ENCODE measurements around the gene FOXJ3.
A peak's percentile ranks its signal among the peaks of the same experiment; 100 is the strongest.

The FOXJ3 gene

GRCh38 chr1:42171679-42172266 is 163.3 kb downstream of the FOXJ3 start:
- no peaks in the 10 kb centered on the region for H3K9me3 Mint-ChIP-seq
- no peaks in the 10 kb centered on the region for H3K27me3 Mint-ChIP-seq
- DNase-seq (no peak), ATAC-seq (no peak)
- no peaks in the 10 kb centered on the region for H3K4me1 Mint-ChIP-seq
- peaks cover 1% of the 10 kb centered on the region for H3K36me3 Mint-ChIP-seq (ENCODE audit: low read depth)
- H3K27ac Mint-ChIP-seq = no peak overlapping the region
- H3K4me3 Mint-ChIP-seq = no peak overlapping the region

DNA sequence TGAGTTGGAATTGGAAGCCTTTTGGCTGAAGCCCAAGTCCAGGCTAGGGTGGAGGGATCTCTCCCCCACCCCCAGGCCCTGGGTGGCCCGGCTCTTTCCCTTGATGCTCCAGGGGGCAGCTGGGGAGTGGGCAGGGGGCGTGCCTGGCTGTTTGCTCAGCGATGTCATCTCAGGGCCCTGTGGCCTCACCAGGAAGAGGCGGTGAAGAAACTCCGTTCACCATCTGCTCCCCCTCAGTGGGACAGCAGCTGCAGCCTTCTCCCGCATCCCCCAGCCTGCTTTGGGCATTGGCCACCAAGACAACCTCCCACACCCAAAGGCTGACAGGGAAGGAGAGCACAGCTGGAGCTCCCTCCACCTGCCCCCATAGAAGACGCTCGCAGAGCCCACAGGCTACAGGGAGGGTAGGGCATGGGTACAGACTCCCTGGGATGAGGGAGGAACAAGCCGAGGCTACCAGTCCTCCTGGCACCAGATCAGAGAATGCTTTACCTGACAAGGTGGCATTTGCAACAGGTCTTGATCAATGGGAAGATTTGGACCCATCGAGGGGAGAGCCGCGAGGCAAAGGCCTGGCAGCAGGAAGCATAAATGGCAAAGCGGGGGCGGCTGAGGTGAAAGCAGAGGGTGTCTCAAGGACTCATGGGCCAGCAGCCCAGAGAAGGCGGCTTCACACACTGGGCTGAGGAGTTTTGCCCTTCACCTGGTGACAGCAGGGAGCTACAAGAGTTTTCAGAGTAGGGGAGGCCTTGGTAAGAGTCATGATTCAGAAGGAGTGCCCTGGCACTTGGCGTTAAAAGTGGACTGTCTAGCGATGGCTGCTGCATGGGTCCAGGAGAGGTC is 164.0 kb downstream of the FOXJ3 start:
- Mint-ChIP-seq H3K4me1 (no peaks in the 10 kb centered on the region), H3K27ac (no peak overlapping the region), H3K4me3 (no peak overlapping the region), H3K36me3 (ENCODE audit: low read depth) (no peaks in the 10 kb centered on the region), H3K27me3 (no peaks in the 10 kb centered on the region), H3K9me3 (no peaks in the 10 kb centered on the region)
- ATAC-seq (no peak), DNase-seq (no peak)

DNA sequence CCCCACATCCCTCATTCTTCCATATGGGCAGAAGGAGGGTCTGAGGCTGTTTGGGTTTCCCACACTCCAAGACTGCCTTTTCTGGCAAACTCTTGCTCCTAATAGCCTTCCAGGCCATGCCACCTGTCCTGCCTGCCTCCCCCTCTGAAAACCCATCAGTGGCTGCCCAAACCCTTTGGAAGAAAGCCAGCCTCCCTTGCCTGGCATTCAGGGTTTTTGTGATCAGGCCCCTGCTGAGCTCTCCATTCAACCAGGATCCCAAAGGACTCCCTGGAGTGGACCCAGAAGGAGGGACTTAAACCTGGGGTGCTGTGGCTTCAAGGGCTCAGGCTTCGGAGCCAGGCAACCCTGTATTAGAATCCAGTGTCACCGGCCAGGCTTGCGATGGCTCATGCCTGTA is 166.3 kb downstream of the FOXJ3 start:
- H3K4me3 Mint-ChIP-seq = no peak overlapping the region
- no peaks in the 10 kb centered on the region for H3K27me3 Mint-ChIP-seq
- H3K27ac Mint-ChIP-seq = no peak overlapping the region
- ATAC-seq (no peak), DNase-seq (no peak)
- H3K9me3 Mint-ChIP-seq = no peaks in the 10 kb centered on the region
- H3K4me1 Mint-ChIP-seq = no peaks in the 10 kb centered on the region
- H3K36me3 Mint-ChIP-seq (ENCODE audit: low read depth) = no peaks in the 10 kb centered on the region

GRCh38 chr1:42168391-42168670 is 166.7 kb downstream of the FOXJ3 start:
- Mint-ChIP-seq H3K4me1 (no peaks in the 10 kb centered on the region), H3K27ac (no peak overlapping the region), H3K9me3 (no peaks in the 10 kb centered on the region), H3K27me3 (no peaks in the 10 kb centered on the region), H3K4me3 (no peak overlapping the region), H3K36me3 (ENCODE audit: low read depth) (no peaks in the 10 kb centered on the region)
- ATAC-seq = no peak
- no peak for DNase-seq

DNA sequence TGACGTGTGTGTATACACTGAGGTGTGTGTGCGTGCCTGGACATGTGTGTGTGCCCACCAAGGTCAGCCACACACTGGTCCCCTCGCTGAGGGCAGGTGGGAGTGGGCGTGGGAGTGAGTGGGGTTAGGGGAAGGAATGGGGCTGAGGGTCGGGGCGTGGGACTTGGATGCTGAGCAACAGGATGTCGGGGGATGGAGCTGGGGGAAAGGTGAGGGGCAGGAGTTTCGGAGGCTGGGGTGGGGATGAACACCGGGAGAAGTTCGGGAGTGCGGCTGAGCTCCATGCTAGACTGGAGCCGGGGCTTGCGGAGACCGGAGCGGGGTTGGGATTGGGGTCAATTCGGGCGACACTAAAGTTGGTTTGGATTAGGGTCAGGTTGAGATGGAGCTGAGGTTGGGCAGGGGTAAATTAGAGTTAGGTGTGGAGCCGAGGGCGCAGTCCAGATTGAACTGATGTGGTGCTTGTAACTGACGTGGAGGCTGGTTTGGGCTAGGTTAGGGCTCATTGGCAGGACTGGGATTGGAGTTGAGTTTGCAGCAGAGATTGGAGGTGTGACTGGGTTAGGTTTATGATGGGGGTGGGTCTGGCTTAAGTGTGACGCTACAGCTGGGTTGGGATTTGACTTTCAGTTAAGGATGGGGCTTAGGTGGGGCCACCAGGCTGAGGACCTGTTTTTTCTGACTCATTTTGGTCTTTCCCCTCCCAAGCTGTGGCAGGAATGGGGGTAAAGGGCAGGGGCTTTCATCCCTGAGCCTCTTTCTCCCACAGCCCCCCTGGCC is 167.2 kb downstream of the FOXJ3 start:
- no peaks in the 10 kb centered on the region for H3K36me3 Mint-ChIP-seq (ENCODE audit: low read depth)
- DNase-seq (no peak), ATAC-seq (no peak)
- H3K9me3 Mint-ChIP-seq = no peaks in the 10 kb centered on the region
- H3K4me3 Mint-ChIP-seq = no peak overlapping the region
- no peaks in the 10 kb centered on the region for H3K27me3 Mint-ChIP-seq
- H3K4me1 Mint-ChIP-seq = no peaks in the 10 kb centered on the region
- no peak overlapping the region for H3K27ac Mint-ChIP-seq

GRCh38 chr1:42165511-42166210 is 169.4 kb downstream of the FOXJ3 start:
- Mint-ChIP-seq H3K9me3 (peaks cover 8% of the 10 kb centered on the region), H3K27ac (no peak overlapping the region), H3K4me1 (no peaks in the 10 kb centered on the region), H3K4me3 (no peak overlapping the region), H3K36me3 (ENCODE audit: low read depth) (no peaks in the 10 kb centered on the region), H3K27me3 (peaks cover 4% of the 10 kb centered on the region)
- no peak for ATAC-seq
- DNase-seq = no peak

GRCh38 chr1:42164551-42165420 is 170.2 kb downstream of the FOXJ3 start, which contains the start of gene GUCA2A:
TSS of gene GUCA2A (minus strand) at chr1:42164745. CDS start at chr1:42164712, 33 bp downstream.
- peaks cover 4% of the 10 kb centered on the region for H3K27me3 Mint-ChIP-seq
- no peak within 1 kb of the TSS for H3K4me3 Mint-ChIP-seq
- no peaks in the 10 kb centered on the region for H3K36me3 Mint-ChIP-seq (ENCODE audit: low read depth)
- no peak for ATAC-seq
- H3K27ac Mint-ChIP-seq = no peak within 1 kb of the TSS
- H3K4me1 Mint-ChIP-seq = no peaks in the 10 kb centered on the region
- no peak for DNase-seq
- H3K9me3 Mint-ChIP-seq = peaks cover 10% of the 10 kb centered on the region

- DNase-seq = no peak
- Mint-ChIP-seq H3K4me3 (no peak overlapping the region), H3K9me3 (peaks cover 10% of the 10 kb centered on the region), H3K36me3 (ENCODE audit: low read depth) (no peaks in the 10 kb centered on the region), H3K27ac (no peak overlapping the region), H3K27me3 (peaks cover 6% of the 10 kb centered on the region), H3K4me1 (no peaks in the 10 kb centered on the region)
- ATAC-seq = no peak
Measured at GRCh38 chr1:42163536-42164503, 171.2 kb downstream of the FOXJ3 start.

DNA sequence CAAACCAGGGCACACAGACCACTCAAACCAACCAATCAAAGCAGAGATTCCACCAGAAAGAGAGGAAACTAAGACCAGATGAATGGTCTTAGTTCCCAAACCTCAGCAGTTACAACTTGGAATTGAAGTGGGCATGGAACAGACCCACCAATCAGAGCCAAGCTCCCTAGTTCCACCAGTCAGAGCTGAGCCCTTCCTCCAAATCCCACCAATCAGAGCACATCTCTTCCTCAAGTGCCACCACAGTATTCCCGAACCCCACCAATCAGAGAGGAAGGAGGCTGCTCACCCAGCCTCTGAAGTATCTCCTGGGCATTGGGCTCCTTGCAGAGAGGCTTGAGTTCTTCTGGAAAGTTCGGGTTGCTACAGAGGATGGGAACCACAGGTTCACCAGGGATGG is 171.9 kb downstream of the FOXJ3 start:
- no peak for ATAC-seq
- Mint-ChIP-seq H3K4me1 (no peaks in the 10 kb centered on the region), H3K27ac (no peak overlapping the region), H3K9me3 (peaks cover 10% of the 10 kb centered on the region), H3K4me3 (no peak overlapping the region), H3K27me3 (peaks cover 6% of the 10 kb centered on the region), H3K36me3 (ENCODE audit: low read depth) (no peaks in the 10 kb centered on the region)
- no peak for DNase-seq

DNA sequence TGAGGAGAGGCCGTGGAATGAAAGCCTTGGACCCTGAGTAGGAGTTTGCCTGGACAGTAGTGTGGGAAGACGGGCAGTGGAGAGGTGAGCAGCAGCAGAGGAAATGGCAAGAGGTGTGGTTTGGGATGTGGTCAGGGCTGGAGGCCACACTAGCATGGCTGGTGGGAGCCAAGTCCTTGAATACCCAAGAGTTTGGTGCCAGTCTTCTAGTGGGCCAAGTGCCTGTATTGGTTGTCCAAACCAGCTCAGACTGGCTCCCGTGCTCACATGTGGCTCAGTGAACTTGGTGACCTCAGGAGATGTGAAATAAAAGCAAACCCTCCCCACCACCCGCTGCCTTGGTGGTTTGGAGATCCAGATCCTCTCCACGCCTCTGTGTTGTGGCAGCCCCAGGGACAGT is 172.9 kb downstream of the FOXJ3 start:
- no peaks in the 10 kb centered on the region for H3K36me3 Mint-ChIP-seq (ENCODE audit: low read depth)
- H3K4me1 Mint-ChIP-seq = peaks cover 4% of the 10 kb centered on the region
- H3K27me3 Mint-ChIP-seq = peaks cover 6% of the 10 kb centered on the region
- H3K9me3 Mint-ChIP-seq = peaks cover 10% of the 10 kb centered on the region
- DNase-seq = no peak
- H3K4me3 Mint-ChIP-seq = no peak overlapping the region
- no peak for ATAC-seq
- no peak overlapping the region for H3K27ac Mint-ChIP-seq

- DNase-seq = no peak
- H3K4me1 Mint-ChIP-seq = peaks cover 4% of the 10 kb centered on the region
- no peak overlapping the region for H3K4me3 Mint-ChIP-seq
- no peak for ATAC-seq
- no peaks in the 10 kb centered on the region for H3K36me3 Mint-ChIP-seq (ENCODE audit: low read depth)
- H3K27me3 Mint-ChIP-seq = peaks cover 6% of the 10 kb centered on the region
- peaks cover 10% of the 10 kb centered on the region for H3K9me3 Mint-ChIP-seq
- no peak overlapping the region for H3K27ac Mint-ChIP-seq
Measured at GRCh38 chr1:42158189-42158588, 176.8 kb downstream of the FOXJ3 start.

GRCh38 chr1:42157667-42158066 is 177.4 kb downstream of the FOXJ3 start:
- Mint-ChIP-seq H3K9me3 (peaks cover 10% of the 10 kb centered on the region), H3K4me3 (no peak overlapping the region), H3K4me1 (peaks cover 4% of the 10 kb centered on the region), H3K27ac (no peak overlapping the region), H3K27me3 (peaks cover 6% of the 10 kb centered on the region), H3K36me3 (ENCODE audit: low read depth) (no peaks in the 10 kb centered on the region)
- ATAC-seq (peak; percentile 56), DNase-seq (no peak)

DNA sequence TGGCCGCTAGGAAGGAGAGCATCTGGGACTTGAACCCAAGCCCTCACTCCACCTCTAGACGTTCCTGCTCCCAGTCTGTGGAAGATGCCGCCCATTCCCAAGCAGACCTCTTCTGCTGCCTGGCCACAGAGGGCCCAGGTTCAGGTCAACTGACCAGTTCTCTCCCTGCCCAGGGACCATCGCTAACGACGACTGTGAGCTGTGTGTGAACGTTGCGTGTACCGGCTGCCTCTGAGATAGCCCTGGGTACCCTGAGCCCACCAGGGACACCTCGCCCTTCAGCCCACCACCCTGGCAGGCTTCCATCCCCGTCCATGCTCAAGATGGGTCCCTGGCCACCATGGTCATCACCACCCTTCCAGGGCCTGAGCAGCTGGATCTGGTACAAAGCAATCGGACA is 179.7 kb downstream of the FOXJ3 start:
- Mint-ChIP-seq H3K9me3 (no peaks in the 10 kb centered on the region), H3K4me3 (no peak overlapping the region), H3K36me3 (ENCODE audit: low read depth) (no peaks in the 10 kb centered on the region), H3K4me1 (peaks cover 4% of the 10 kb centered on the region), H3K27me3 (peaks cover 3% of the 10 kb centered on the region), H3K27ac (no peak overlapping the region)
- no peak for DNase-seq
- no peak for ATAC-seq

All from activated naive CD8-positive, alpha-beta T cell treated with anti-CD3 and anti-CD28 coated beads, Interleukin-2, amount 50 U/mL, for 24 hours (primary cell).